Measurements from ENCODE around the gene TRIM65.

DNA sequence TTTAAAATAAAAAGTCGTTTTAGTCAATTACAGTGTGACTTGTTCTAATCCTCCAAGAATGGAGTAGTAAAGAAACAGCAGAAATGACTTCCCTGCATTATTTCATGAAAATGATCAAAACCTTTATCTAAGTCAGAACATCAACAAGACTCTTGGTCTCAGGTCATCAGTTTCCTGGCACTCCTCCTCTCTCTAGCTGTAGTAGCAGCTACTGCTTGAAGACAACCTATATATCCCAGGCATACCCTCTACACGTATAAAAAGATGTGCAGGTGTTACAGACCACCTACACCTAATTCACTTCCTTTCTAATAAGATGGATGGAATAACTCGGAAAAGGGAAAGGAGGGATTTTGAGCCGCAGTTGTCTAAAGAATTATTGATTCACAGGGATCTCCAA, 45.7 kb upstream of the TRIM65 start:
- TF ChIP-seq, protein P1, sequence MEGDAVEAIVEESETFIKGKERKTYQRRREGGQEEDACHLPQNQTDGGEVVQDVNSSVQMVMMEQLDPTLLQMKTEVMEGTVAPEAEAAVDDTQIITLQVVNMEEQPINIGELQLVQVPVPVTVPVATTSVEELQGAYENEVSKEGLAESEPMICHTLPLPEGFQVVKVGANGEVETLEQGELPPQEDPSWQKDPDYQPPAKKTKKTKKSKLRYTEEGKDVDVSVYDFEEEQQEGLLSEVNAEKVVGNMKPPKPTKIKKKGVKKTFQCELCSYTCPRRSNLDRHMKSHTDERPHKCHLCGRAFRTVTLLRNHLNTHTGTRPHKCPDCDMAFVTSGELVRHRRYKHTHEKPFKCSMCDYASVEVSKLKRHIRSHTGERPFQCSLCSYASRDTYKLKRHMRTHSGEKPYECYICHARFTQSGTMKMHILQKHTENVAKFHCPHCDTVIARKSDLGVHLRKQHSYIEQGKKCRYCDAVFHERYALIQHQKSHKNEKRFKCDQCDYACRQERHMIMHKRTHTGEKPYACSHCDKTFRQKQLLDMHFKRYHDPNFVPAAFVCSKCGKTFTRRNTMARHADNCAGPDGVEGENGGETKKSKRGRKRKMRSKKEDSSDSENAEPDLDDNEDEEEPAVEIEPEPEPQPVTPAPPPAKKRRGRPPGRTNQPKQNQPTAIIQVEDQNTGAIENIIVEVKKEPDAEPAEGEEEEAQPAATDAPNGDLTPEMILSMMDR (conservative IDR thresholded peaks at IDR 0.05; ENCODE audit: low read length) = no peak
- TF ChIP-seq EZH2phosphoT487 (IDR thresholded peaks at IDR 0.05; ENCODE audit: borderline replicate concordance) = no peak

All from Loucy (cell line).